GM19351 (cell line): ENCODE measurements around the gene GARIN5A.

ENCODE experiments used
- ATAC-seq: cut with Tn5 transposase; IDR thresholded peaks from one replicate; pipeline ENCODE4 v1.9.1; 2021; ENCODE audit warnings: mild to moderate bottlenecking, moderate library complexity; ENCODE audit not compliant: unreplicated experiment

The GARIN5A gene

GRCh38 chr19:50476224-50476906 is at the start of gene GARIN5A, which contains the start of gene EMC10:
TSS of gene GARIN5A (minus strand) at chr19:50476848. CDS start at chr19:50476388, 460 bp downstream.
TSS of gene EMC10 (plus strand) at chr19:50476507. CDS start at chr19:50476545, 38 bp downstream.
- ATAC-seq: peak; percentile 80

- ATAC-seq: no peak
Measured at GRCh38 chr19:50522881-50523280, 46.2 kb upstream of the GARIN5A start.

DNA sequence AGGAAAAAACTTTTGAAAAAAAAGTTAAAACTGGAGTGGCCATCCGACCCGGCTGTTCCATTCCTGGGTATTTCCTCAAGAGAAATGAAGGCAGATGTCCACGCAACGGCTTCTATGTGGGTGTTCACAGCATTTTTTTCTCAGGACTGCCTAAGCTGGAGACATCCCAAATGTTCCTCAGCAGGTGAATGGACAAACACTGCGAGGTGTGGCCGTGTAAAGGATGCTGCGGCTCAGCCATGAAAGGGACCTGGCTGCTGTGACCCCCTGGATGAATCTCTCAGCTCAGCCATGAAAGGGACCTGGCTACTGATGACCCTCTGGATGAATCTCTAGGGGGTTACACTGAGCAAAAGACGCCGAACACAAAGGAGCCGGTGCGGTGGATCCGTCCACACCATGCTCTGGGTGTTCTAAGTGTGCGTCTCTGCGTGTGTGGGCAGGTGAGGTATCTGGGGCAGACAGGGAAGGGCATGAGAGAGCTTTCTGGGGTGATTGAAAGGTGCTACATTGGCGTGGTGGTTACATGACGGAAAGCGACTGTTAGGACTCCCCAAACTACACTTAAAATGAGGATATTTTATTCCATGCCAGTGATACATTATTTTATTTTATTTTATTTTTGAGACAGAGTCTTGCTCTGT is 44.3 kb upstream of the GARIN5A start:
- ATAC-seq: no peak

GRCh38 chr19:50519006-50519575 is 42.4 kb upstream of the GARIN5A start:
- no peak for ATAC-seq

DNA sequence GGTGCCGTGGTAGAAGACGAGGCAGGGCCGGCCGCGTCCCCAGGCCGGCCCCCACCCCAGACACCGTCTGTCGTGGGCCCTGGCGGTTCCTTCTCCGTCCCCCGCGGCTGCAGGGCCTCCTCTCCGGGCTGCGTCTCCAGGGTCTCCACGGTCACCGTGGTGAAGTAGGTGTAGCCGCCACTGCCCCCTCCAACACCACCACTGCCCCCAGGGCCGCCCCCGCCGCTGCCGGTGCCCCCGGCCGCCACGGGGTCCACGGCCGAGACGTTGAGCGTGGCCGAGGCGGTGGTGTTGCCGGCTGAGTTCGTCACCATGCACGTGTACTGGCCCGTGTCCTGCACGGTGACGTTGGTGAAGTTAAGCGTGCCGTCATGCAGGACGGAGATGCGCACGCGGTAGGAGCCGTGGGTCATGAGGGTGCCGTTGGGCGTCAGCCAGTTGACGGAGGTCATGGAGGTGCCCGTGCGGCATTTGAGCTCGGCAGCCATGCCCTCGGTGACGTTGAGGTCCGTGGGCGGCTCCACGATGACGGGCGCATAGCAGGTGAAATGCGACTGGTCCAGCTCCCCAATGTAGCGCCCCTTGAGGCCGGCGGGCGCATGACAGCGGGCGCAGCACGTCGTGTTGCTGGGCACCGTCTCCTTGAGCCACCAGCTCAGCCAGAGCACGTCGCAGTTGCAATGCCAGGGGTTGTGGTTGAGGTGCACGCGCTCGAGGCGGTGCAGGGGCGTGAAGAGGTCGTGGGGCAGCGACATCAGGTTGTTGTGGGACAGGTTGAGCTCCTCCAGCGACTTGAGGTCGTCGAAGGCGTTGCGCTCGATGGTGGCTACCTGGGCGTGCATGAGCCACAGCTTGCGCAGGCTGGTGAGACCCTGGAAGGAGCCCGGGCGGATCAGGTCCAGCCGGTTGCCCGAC is 41.7 kb upstream of the GARIN5A start:
- no peak for ATAC-seq

DNA sequence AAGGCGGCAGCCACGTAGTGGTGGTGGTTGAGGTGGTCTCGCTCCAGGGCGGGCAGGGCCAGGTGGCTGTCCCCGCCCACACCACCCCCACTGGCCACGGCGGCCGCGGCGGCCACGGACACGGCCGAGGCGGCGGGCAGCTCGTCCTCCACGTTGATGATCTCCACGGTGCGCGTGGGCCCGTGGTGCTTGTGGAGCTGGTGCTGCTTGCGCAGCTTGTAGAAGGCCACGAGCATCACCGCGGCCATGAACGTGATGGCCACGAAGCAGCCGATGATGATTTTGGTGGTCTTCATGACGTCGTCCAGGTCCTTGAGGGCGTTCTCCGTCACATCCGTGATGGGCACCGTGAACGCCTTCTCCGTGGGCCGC is 41.0 kb upstream of the GARIN5A start:
- ATAC-seq: no peak

DNA sequence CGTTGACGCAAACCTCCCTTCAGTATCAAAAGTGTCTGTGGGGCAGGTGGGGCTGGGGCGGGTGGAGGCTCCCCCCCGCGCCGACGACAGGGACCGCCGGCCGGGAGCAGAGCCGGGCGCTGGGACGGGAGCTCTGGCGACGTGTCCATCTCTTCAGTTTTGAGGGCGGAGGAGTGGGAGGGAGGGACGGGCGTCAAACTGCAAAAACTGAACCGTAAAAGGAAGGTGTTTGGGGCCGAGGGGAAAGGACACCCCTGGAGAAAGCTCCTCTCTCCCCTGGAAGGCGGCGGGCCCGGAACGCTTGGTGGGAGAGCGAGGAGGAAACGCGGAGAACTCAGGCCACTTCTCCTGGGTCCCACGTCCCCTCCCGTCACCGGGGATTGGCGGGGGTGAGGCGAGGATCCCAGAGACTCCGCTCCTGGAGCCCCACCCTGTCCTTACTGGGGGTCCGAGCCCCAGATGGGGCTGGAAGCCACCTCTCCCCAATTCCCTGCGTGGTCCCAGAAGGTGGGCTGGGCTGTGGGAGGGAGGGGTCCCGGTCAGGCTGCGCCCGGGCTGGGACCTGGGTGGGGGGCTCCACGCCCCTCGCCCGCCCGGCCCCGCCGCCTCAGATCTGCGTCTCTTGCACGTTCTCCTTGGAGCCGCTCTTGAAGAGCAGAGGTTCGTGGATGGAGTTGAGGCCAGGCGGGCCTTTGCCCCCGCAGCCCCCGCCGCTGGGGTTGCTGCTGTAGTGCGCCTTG is 40.5 kb upstream of the GARIN5A start:
- no peak for ATAC-seq

DNA sequence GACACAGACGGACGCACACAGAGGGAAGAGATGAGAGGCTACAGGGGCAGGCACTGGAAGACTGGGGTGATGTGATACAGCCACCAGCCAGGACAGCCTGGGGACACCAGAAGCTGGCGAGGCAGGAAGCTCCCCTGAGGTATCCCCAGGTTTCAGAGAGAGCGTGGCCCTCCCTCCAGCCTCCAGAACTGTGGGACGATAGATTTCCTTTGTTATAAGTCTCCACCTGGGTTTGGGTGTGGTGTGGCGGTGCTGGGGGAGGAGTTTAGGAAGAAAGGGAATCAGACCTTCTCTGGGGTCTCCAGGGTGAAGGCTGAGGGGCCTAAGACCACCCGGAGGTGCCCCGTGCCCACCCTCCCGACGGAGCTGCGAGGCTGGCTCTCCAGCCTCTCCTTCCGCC is 39.8 kb upstream of the GARIN5A start:
- no peak for ATAC-seq

DNA sequence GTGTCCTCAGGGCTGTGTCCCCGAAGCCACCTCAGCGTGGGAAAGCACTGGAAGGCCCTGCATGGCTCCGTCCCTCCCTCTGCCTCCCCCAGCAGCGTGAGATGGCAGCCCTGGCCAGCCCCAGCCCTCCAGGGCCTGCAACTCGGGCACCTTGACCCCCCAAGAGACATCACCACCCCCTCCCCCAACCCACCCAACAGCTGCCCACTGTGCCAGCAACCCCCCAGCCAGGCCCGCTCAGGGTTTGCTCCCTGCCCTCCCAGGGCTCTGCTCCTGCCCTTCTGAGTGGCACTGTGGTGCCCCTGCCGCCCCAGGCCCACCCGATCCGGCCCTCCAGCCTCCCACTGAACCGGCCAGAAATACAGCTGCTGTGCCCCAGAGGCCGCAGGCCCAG is 38.5 kb upstream of the GARIN5A start:
- ATAC-seq: no peak

DNA sequence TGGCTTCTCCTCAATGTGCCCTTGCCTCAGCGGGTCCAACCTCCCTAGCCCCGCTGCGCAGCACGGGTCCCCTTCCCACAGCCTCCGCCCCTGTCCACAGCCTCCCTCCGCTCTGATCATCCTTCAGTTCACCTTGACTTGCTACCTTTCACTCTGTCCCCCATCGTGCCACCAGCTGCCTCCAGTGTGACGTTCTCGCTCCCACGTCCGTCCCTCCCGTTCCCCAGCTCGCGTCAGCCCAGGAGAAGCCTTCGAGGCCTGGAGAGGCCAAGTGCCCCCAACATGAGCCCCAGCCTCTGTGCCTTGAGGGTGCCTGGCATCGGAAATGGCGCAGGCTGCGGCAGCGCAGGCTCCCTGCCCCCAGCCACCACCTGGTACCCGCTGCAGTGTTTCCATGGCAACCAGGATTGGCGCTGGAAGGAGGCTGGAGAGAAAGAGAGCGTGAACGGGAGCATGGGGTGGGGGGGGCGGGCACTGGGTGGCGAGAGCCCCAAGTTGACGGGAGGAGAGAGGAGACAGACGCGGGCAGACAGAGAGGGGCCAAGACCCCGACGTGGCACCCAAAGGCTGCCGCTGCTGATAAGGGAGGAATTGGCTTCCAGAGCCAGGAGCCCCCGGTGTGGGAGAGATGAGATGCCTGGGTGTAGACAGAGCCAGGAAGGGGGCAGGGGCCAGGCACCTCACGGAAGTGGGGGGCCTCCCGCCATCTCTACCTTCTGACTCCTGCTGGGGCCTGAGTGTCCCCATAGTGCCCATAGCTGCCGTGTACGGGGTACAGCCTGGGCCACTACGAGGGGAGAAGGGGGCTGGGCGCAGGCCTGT is 37.9 kb upstream of the GARIN5A start:
- no peak for ATAC-seq

DNA sequence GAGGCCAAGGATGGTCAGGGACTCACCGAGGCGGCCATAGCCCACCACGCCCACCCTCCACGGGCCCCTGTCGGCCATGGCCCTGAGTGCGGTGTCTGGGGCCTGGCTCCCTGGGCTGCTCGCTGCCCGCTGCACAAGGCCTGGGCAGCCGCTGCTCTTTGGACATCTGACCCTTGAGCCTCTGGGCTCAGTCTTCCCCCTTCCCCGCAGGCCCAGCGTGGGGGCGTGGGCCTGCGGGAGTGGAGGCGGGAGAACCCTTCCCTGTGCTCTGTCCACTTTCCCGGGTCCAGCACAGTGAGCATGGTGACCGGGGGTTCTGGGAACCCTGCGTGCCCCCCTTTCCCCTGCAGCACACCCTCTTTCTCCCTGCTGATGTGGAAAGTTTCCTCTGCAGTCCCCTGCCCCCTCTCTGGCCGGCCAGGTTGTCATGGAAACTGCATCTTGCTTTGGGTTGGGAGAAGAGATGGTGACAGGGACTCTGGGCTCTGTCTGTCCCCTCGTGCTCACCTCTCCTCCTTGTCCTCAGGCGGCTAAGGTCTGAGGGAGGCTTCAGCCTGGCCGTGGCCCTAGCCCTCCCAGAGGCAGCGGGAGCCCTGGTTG is 37.2 kb upstream of the GARIN5A start, which contains the start of gene ASPDH:
Gene ASPDH, minus strand, starts transcription at position 168 of the 600 bp plus-strand sequence. Its CDS starts 90 bp downstream, at position 78.
- ATAC-seq: no peak

GRCh38 chr19:50512999-50513745 is 36.5 kb upstream of the GARIN5A start:
- ATAC-seq: no peak

DNA sequence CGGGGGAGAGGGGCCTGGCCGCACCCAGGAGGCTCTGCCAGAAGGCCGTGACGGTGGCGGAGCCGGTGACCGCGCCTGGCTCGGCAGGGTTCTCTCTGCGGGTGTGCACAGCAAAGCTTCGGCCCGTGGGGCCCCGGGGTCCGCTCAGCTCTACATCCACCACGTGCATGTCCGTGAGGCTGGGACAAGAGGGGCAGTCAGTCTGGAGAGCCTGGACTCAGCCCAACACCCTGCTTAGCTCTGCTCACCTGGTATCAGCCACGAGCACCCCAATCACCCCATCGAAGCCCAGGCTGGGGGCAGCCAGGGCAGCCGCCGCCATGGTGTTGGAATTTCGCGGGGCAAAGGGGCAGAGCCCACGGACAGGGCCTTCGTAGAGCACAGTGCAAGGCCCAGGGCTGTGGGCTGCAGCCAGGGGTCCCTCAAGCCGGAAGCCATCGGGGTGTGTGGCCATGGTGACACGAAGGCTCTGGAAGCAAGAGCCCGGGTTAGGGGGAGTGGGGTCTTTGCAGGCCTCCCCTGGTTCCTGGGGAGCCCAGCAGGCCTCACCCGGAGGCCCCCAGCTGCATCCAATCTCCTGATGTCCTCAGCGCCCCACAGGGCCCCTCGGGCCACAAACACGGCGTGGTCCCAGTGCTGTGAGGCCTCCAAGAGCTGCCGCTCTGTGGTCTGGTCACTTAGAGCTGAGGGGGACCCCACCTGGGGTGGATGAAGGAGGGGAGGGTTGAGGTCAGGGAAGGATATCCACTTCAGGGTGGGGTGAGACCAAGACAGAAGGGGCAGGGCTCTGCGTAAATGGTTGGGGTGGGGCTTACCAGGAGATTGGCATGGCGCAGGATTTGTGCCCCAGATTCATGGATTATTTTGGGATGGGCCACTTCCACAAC is 35.7 kb upstream of the GARIN5A start:
- ATAC-seq: no peak

GRCh38 chr19:50511069-50511822 is 34.6 kb upstream of the GARIN5A start, which contains the start of gene JOSD2:
TSS of gene JOSD2 (minus strand) at chr19:50511191. CDS start at chr19:50510431, 760 bp downstream.
- ATAC-seq: peak; percentile 87

DNA sequence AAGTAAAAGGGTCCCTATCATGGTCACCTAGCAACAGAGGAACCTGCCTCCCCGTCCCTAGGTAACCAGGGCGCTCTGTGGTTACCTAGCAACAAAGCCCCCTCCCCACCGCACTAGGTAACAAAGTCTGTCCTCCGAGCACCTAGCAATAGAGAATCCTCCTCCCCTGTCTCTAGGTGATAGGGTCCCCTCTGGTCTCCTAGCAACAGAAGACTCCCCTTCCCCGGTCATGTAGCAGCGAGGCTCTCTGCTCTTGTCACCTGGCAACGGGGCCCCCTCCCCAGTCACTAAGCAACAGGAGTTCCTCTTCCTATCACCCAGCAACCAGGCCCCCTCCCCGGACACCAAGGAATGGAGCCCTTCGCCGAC is 34.0 kb upstream of the GARIN5A start:
- no peak for ATAC-seq

DNA sequence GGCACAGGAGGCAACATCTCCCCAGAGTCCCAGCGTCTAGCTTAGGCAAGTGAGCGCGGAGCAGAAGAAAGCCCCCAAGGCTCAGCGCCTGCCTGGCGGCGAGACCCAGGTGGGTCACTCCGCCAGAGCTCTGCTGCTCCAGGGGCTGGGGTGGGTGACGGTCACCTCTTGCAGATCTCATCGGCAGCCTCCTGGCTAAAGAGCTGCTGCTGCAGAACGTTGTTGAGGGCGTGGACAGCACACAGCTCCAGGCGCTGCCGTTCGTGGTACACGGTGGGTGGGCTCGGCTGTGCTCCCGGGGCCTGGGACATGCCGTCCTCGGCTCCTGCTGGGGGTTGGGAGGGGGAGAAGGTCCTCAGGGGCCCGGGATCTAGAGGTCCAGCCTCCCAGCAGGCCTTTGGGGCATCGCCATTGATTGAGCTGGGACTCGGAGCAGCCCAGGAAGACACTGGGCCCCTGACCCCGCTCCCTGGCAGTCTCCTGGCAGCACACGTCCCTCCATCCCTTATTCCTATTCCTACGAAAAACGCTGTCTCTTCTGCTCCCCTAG is 33.5 kb upstream of the GARIN5A start:
- no peak for ATAC-seq
